GM19463 (cell line): ENCODE measurements around the gene SPAG16.

Experiments used
- ATAC-seq: cut with Tn5 transposase; IDR thresholded peaks from one replicate; pipeline ENCODE4 v1.9.1; 2021; ENCODE audit warnings: mild to moderate bottlenecking, moderate library complexity; ENCODE audit not compliant: unreplicated experiment

Gene SPAG16

DNA sequence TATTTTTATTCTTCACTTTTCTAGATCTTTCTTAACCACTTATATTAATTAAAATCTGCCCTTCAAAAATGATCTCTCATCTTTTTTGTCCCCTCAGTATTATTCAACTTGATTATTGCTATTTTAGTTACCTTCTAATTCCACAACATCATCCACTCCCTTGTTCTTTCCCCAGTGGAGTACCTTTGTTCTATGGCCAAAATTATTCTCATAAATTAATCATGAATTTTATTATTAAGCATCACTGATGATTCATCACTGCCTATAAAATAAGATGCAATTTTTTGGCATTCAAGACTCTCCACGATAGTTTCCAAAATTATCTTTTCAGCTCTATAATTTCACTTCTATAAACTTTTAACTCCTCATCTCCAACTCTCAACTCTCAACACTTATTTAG, 505.7 kb downstream of the SPAG16 start:
- no peak for ATAC-seq

DNA sequence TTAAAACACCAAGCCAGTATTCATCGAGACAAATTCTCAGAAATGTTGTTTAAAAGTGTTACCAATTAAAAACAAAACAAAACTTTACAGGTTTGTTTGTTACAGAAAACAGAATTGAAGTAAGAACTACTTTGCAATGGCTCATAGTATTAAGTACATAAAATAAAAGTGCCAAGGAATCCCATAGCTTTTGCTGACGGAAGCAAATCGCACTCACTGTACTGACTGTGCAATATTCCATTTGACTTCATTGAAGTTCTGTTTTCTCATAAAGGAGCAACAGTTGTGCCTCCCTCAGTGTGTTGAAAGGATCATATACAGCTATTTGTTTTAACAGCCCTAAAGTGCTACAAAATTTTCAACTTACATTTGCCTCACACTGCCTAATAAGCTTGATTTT, 507.8 kb downstream of the SPAG16 start:
- no peak for ATAC-seq

DNA sequence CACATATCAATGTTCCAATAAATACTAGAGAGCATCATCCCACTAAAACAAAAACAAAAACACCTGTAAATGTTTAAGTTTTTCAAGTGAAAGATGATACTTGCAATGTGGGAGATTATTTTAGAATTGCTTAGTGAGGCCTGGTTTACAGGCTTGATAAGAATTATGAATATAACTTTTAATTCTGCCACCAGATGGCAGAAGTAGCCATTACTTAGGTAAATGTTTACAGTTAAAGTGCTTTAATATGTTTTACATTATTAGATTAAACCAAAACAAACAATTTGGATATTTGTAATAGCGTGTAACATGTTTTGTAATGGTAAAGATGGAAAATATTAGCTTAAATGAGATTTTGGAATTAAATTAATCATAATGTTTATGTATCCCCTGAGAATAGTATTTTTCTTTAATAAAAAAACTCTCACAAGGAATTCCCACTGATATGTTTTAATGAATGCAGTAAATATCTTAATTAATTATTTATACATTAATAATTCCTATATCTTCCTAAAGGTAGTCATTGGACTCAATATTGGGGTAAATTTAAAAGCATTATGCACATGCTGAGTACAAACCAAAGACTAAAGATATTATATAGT, 522.0 kb downstream of the SPAG16 start:
- no peak for ATAC-seq

DNA sequence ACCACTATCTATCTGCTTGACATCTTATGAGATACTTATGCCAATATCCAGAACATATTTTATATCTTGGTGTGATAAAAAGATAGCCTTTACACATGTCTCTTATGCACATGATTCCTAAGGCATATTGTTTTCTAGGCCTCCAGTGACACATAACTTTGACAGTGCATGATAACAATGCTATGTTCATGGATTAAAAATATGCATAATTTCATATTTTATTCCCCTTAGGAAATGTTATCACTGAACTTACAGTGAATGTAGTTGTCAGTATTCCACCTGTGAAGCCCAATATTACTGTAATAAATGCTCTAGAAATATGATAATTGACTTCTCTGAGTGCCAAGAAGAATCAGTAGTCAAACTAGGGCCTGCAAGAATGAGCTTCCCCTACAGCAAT, 532.3 kb downstream of the SPAG16 start:
- no peak for ATAC-seq

DNA sequence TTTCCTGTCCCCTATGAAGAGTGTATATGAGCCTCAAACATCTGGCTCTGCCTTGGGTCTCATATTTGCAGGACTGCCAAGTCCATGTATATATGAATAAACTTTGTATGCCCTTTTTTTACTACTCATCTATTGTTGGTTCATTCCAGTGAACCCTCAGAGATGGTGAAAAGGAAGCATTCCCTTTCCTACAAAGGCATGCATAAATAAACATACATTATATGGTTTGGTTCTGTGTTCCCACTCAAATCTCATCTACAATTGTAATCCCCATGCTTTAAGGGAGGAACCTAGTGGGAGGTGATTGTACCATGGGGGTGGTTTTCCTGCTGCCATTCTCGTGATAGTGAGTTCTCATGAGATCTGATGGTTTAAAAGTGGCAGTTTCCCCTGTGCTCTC, 534.2 kb downstream of the SPAG16 start:
- no peak for ATAC-seq

DNA sequence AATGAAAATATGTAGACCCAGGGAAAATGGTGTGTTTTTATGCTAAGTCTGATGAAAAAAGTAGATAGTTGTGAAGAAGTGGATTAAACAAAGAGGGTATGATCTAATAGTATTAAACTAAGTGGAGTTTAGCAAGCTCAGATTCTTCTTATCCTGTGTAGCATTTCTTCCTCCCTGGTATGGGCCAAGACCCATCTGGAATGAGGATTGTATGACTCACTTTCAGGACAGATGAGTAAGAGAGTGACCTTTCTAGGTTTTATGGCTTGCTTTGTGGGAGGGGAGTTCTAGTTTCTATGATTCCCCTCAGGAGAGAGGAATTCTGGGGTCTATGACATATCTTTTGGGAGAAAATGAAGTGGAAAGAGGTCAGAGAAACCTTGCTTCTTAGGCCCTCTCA, 550.1 kb downstream of the SPAG16 start:
- ATAC-seq: no peak

DNA sequence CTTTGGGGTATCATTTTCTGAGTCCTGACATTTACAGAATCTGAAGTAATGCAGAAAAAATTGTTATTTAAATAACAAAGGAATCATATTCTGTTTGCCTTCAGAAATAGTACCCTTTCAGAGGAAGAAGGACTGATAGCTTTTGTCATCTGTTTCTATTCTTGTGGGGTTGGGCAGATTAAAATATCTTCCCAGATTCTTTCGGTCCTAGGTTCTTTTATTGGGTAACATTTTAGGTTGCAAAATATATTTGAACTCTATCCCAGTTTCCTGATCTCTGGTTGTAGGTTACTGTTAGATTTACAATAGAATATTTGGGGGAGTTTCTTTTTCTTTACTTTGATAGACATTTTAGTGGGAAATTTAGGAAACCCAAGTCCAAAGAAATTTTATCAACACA, 550.5 kb downstream of the SPAG16 start:
- ATAC-seq: no peak

DNA sequence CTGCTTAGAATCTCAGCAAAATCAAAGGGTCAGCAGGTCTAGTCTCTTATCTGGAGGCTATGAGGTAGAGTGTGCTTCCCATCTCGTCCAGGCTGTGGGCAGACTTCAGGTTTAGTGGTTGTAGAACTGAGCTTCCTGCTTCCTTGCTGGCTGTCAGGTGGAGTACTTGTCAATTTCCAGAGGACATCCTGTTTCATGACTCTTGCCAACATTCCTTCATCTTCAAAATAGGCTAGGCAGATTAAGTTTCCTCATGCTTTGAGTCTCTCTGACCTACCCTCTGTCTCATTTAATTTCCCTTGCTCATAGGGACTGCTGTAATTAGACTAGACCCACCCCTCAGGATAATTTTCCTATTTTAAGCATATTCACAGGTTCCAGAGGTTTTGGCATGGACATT, 562.6 kb downstream of the SPAG16 start:
- no peak for ATAC-seq

DNA sequence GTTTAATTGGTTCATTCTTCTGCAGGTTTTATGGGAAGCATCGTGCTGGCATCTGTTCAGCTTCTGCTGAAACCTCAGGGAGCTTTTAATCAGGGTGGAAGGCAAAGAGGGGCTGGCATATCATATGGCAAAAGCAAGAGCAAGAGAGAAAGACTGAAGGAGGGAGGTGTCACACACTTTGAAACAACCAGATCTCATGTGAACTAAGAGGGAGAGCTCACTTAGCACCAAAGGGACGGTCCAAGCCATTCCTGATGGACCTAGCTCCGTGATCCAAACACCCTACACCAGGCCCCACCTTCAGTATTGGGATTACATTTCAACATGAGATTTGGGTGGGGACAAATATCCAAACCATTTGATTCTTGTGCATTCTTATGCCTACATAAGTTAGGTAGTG, 563.1 kb downstream of the SPAG16 start:
- no peak for ATAC-seq

DNA sequence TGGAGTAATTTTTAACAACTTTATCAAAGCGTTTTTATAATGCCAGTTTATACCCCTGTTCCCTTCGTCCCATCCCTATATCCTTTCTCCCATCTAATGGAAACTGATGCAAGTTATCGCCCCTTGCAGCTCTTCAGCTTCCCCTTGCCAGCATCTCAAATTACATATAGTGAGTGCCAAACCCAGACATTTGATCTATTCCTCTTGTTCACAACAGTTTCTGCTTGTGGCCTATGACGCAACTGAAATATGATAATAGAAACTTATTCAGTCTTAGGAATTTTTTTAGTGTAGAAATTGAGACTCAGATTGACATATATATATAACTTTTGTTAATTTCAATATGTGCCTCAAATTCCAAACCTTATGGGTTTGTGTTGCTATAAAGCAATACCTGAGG, 564.4 kb downstream of the SPAG16 start:
- no peak for ATAC-seq

DNA sequence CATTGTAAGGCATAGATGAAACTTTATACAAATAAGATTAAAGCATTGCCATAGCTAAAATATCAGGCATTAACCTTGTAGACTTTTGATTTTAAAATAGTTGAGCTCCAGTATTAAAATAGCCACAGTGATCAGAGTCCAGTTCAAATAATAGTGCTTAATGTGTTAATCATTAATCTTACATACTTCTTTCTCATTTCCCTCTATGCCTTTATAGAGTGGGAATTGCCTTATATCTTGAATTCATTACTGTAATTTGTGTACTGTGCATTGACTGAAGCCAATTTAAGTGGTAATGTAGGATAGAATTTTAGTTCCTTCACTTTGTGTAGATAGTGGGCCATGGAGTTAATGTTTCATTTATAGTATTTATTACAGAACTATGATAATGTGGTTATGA, 577.4 kb downstream of the SPAG16 start:
- no peak for ATAC-seq

DNA sequence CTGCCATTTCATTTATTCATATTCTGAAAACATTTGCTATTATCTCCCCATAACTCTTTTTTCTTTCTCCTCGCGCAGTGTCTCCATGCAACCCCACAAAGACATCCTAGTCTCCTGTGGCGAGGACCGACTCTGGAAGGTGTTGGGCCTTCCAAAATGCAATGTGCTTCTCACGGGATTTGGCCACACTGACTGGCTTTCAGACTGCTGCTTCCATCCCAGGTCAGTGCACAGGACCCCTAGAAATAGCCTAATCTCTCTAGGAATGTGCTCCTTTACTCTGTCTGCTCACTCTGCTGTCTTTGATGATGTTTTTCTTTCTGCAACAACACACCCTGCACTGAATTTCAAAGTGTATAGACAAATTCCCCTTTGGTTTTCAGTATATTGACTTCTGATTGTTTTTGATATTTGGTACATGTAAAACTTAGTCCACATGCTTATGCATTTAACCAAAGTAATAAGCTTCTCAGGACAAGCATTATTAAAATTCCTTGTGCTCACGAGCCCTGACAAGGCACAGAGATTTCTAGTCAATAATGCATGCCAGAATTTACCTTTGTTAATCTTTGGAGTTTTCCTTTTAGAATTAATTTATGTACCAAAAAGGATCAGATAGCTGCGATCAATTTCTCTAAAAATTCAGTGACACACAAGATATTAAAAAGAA, 578.3 kb downstream of the SPAG16 start:
- ATAC-seq: no peak

DNA sequence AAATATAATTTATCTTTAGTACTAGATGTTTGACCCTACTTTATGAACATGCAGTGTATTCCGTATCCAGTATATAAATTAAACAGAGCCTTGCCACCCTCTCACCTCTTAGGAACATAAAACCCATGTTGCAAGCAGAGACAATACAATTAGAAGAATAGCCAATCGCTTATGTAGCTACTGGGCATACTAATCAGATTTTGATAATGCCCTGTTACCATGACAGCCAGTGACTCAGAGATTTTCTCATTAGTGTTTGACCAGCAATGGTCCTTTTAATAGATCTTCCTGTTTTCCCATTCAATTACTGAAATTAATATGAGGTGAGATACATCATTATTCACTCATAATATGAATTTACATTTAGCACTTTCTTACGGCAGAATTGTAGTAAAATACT, 579.3 kb downstream of the SPAG16 start:
- no peak for ATAC-seq

DNA sequence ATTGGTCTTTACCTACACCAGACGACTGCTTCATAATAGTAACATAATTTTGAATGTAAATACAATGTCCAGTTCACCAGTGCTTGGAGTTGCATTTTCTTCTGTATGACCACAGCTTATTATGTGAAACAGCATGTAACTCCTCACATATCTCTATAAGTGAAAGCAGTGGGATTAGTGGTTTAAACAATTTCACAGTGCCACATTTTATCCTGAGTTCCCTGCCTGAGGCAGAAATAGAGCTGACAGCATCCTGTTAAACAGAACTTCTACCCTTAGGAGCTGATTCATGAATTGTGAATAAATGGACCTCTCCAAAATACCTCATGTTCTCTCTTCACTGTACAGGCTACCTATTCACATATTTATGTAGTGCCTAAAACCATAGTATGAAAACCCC, 584.3 kb downstream of the SPAG16 start:
- no peak for ATAC-seq

DNA sequence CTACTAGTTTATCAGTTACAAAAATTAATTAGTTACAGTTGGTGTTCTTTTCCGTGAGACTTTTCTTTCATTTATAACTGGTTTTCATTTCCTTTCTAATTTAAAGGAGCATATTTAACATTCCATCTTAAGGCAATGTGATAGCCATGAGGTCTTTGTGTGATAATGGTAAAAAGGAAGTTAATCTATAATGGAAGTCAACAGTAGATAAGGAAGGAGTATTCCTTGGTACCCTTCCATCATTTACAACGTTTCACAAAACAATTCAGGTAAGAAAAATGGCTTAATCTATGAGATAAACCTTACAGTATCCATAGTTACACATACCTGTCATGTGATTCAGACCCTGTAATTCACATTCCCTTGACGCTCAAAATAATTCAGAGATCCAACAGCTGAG, 601.2 kb downstream of the SPAG16 start:
- no peak for ATAC-seq

DNA sequence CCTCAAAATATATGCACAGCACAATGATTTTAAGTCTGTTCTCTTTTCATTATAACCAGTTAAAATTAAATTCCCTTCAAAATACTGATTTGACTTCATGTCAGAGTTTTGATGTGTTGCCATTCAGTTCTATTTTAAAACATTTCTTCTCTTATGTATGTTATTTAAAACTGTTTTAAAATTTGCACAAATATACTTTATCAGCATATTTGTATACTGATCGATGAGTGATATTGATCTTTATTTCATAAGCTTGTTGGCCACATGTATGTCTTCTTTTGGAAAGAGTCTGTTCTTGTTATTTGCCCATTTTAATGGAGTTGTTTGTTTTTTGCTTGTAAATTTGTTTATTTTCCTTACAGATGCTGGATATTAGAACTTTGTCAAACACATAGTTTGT, 630.2 kb downstream of the SPAG16 start:
- no peak for ATAC-seq

DNA sequence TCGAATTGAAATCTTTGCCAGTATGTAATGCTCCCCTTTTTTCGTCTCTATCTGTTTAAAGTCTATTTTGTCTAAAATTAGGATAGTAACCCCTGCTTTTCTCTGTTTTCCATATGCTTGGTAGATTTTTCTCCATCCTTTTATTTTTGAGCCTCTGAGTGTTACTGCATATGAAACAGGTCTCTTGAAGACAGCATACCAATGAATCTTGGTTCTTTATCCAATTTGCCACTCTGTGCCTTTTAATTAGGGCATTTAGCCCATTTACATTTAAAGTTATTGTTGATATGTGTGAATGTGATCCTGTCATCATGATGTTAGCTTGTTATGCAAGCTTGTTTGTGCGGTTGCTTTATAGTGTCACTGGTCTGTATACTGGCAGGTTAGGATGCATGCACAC, 635.8 kb downstream of the SPAG16 start:
- ATAC-seq: no peak

DNA sequence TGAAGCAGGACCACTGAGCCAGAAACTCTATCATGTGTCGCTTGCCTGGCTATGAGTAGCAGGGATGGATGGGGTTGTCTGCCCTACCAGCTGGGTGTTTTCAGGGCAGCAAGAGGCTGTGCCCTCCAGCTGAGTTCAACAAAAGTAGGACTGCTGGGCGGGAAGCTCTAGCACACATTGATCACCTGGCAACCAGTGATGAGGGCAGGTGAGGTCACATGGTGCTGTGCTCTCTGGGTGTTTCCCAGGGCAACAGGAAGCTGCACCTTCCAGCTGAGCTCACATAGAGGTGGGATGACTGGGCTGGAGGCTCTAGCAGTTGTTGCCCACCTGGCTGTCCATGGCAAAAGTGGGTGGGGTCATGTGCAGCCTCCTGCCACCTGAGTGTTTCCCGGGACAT, 639.3 kb downstream of the SPAG16 start:
- ATAC-seq: no peak

DNA sequence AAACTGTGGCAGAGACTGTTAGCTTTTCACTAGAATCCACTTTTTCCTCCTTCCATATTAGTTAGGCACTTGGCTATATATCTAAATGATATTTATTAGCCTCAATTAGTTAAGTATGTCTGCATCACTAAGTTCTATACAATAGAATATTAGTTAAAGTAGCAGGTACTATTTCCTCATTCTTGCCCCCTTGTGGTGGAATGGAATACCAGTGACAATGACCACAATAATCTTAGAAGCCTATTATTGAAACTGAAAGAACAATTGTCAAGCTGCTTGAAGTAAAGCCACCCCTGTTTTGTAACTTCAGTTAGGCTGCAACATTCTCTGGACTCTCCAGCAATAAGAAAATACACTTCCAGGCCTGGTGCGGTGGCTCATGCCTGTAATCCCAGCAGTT, 650.3 kb downstream of the SPAG16 start:
- ATAC-seq: peak; percentile 97

DNA sequence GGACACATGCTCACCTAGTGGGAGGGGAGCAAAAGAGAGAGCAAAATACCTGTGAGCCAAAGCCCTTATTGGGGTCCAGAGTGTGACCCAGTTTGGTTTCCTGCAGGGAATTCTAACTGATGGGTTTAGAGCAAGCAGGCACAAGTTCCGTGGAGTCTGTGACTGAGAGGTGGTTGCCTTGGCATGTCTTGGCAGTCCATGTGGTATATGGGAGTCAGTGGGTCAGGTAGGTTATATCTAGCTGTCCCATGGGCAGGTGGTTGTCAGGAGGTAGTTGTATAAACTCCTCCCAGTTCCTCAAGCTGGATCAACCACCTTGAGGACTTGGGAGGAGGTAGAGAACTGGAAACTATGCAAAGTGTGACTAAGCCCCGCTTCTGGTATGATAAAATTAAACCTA, 673.8 kb downstream of the SPAG16 start:
- ATAC-seq: no peak

DNA sequence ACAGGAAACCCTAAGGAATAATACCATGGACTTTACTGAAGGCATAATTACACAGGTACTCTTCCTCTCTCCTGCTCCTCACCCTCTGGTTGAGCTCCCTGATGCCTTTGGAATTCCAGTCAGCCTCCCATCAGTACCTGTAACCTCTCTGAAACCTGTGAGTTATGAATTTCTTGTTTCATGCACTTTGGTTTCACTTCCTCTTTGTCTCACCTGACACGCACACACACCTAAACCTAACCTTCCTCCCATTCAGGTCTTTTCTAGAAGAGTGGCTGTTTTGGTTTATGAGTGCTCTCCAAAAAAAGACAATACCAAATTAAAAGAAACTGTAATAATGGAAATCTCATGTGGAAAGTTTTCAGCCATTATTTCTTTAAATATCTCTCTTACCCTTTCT, 675.3 kb downstream of the SPAG16 start:
- ATAC-seq: no peak

DNA sequence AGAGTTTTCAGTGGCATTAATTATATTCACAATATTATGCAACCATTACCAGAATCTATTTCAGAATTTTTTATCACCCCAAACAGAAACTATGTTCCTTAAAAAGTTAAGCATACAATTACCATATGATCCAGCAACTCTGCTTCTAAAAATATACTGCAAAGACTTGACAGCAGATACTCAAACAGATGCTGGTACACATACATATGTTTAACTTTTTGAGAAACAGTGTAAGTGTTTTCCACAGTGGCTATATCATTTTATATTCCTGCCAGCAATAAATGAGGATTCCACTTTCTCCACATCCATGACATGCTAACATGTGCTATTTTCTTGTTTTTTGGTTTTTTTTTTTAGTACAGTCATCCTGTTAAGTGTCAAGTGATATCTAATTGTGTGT, 687.3 kb downstream of the SPAG16 start:
- no peak for ATAC-seq

DNA sequence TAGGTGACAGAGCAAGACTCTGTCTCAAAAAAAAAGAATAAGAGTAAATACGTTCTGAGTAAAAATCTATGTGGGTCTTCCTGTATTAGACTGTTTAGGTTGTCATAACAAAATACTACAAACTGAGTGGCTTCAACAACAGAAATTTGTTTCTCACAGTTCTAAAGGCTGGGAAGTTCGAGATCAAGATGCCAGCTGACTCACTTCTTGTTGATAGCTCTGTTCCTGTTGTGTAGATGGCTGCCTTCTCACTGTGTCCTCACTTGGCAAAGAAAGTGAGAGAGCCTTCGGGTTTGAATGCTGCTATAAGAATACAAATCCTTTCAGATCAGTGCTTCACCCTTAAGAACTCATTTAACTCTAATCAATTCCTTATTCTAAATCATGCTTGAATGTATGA, 696.6 kb downstream of the SPAG16 start:
- ATAC-seq: no peak
